ENCODE measurements around the gene DVL1. TPM values are rescaled to one million over a fixed set of nuclear protein-coding genes. Genes with fewer than 3 reads are reported as not detected.
"Not testable (repeated sequence)": the region's sequence is repeated elsewhere in the genome, so short reads cannot be mapped to it uniquely, and the experiment has no call there.

The DVL1 gene
- polyA plus RNA-seq, 3 donors = 0.41 to 29.8 (median 0.55) TPM

- Histone ChIP-seq H3K9ac (ENCODE audit: insufficient read depth, low read length, poor library complexity, severe bottlenecking) (no peak overlapping the region), H3K79me2 (ENCODE audit: insufficient read depth, low read length) (peaks cover 24% of the 10 kb centered on the region), H4K20me1 (ENCODE audit: insufficient read depth, low read length) (peaks cover 77% of the 10 kb centered on the region), H3K4me3 (replicated peaks in 1 of 3; ENCODE audit: low read depth in 2 of 3, low read length in 3 of 3) (no peak overlapping the region), H3K27ac (ENCODE audit: low read depth in 1 of 2, low read length in 2 of 2) (no peak overlapping the region), H2AFZ (ENCODE audit: insufficient read depth, low read depth, low read length, poor library complexity, severe bottlenecking) (no peak overlapping the region), H3K4me2 (replicated peaks; ENCODE audit: extremely low read depth, low read length, poor library complexity, severe bottlenecking) (no peak overlapping the region), H3K4me1 (ENCODE audit: control insufficient read depth in 1 of 2, insufficient read depth in 2 of 2, low read length in 2 of 2) (no peaks in the 10 kb centered on the region), H3K9me3 (replicated peaks in 1 of 2; ENCODE audit: control insufficient read depth in 1 of 2, insufficient read depth in 1 of 2, low read length in 2 of 2) (no peaks in the 10 kb centered on the region), H3K36me3 (replicated peaks in 1 of 2; ENCODE audit: control insufficient read depth in 1 of 2, insufficient read depth in 2 of 2, low read length in 2 of 2) (peaks cover 60 to 78% of the 10 kb centered on the region in 2 donors), H3K27me3 (ENCODE audit: control insufficient read depth in 2 of 2, insufficient read depth in 2 of 2, low read length in 2 of 2) (no peaks in the 10 kb centered on the region)
- Mint-ChIP-seq H3K4me1 (peaks cover 5% of the 10 kb centered on the region), H3K27me3 (ENCODE audit: low read depth in 3 of 3) (no peaks in the 10 kb centered on the region), H3K4me3 (no peak overlapping the region), H3K36me3 (peaks cover 48 to 76% of the 10 kb centered on the region in 2 donors), H3K9me3 (no peaks in the 10 kb centered on the region), H3K27ac (peak overlapping the region in 1 of 7 donors; percentile 11)
- TF ChIP-seq CTCF (IDR thresholded peaks at IDR 0.05) = no peak
- DNase-seq = no peak
- intact Hi-C loops (cut with micrococcal nuclease) = no loop called here
- WGBS (ENCODE audit: insufficient coverage) = 97% methylated on average over 5 of the region's 6 CpGs
Measured at GRCh38 chr1:1317420-1317819, 31.8 kb downstream of the DVL1 start.

- H3K27me3 Mint-ChIP-seq (ENCODE audit: low read depth in 3 of 3); H3K9me3 ChIP-seq (replicated peaks in 1 of 2; ENCODE audit: control insufficient read depth in 1 of 2, insufficient read depth in 1 of 2, low read length in 2 of 2); intact Hi-C loops (cut with micrococcal nuclease); H3K4me2 ChIP-seq (replicated peaks; ENCODE audit: extremely low read depth, low read length, poor library complexity, severe bottlenecking); H3K9me3 Mint-ChIP-seq; H3K4me3 Mint-ChIP-seq; H3K4me1 ChIP-seq (ENCODE audit: control insufficient read depth in 1 of 2, insufficient read depth in 2 of 2, low read length in 2 of 2); H3K27me3 ChIP-seq (ENCODE audit: control insufficient read depth in 2 of 2, insufficient read depth in 2 of 2, low read length in 2 of 2); H2AFZ ChIP-seq (ENCODE audit: insufficient read depth, low read depth, low read length, poor library complexity, severe bottlenecking); DNase-seq; H3K27ac ChIP-seq (ENCODE audit: low read depth in 1 of 2, low read length in 2 of 2); H3K4me1 Mint-ChIP-seq; H3K9ac ChIP-seq (ENCODE audit: insufficient read depth, low read length, poor library complexity, severe bottlenecking); H3K4me3 ChIP-seq (replicated peaks in 1 of 3; ENCODE audit: low read depth in 2 of 3, low read length in 3 of 3): not testable (repeated sequence)
- Mint-ChIP-seq H3K27ac (peak overlapping the region in 3 of 7 donors; percentile 10 to 36 (median 33)), H3K36me3 (peaks cover 48 to 88% of the 10 kb centered on the region in 2 donors)
- Histone ChIP-seq H4K20me1 (ENCODE audit: insufficient read depth, low read length) (peaks cover 71% of the 10 kb centered on the region), H3K79me2 (ENCODE audit: insufficient read depth, low read length) (peaks cover 16% of the 10 kb centered on the region), H3K36me3 (replicated peaks in 1 of 2; ENCODE audit: control insufficient read depth in 1 of 2, insufficient read depth in 2 of 2, low read length in 2 of 2) (peaks cover 72 to 89% of the 10 kb centered on the region in 2 donors)
- 100% methylated on average over 2 of the region's 8 CpGs for WGBS (ENCODE audit: insufficient coverage)
Measured at GRCh38 chr1:1316199-1316598, 33.0 kb downstream of the DVL1 start.

All from CD14-positive monocyte (primary cell).